Right cardiac atrium (tissue), 5 donors: ENCODE measurements around the gene FTCDNL1. TPM values are rescaled to one million over a fixed set of nuclear protein-coding genes. Genes with fewer than 3 reads are reported as not detected.

Experiments used
- ATAC-seq, 2 donors: fragments of 200-7000 bp; cut with Tn5 transposase; one replicate each; pipeline versions ENCODE4 v1.8.0 to v1.9.1; 2020; ENCODE audit warnings: moderate library complexity in 2 of 2, mild to moderate bottlenecking in 1 of 2
- DNase-seq, 3 donors: peaks; one replicate each; pipeline ENCODE4 v3.0.0-alpha.2; 2020
- H3K27ac ChIP-seq: one replicate; pipeline ENCODE4 v1.5.1; 2013; ENCODE audit warnings: mild to moderate bottlenecking, low read length, control low read depth, moderate library complexity
- H3K27me3 ChIP-seq: one replicate; pipeline ENCODE4 v1.6.1; 2013; ENCODE audit not compliant: control insufficient read depth, insufficient read depth
- H3K4me1 ChIP-seq: one replicate; pipeline ENCODE4 v1.6.1; 2013; ENCODE audit warnings: low read length; ENCODE audit not compliant: control insufficient read depth, insufficient read depth
- H3K4me3 ChIP-seq: one replicate; pipeline ENCODE4 v1.5.1; 2013; ENCODE audit warnings: low read length, control low read depth
- H3K9me3 ChIP-seq: one replicate; pipeline ENCODE4 v1.6.1; 2013; ENCODE audit warnings: low read length; ENCODE audit not compliant: control insufficient read depth
- WGBS: extraction: QIAGEN DNeasy Blood & Tissue Kit; methylation state at CpG from one replicate; pipeline ENCODE4 v1.1.7; 2013; 5-methylcytosine and 5-hydroxymethylcytosine counted together
- intact Hi-C, 4 donors: fragments of 100-400 bp; cut with DNase I; formaldehyde crosslinking; loops; one replicate each; pipeline versions ENCODE4 v1.11.0 to v1.14.0; 2022 to 2023
- polyA plus RNA-seq: library from polyadenylated mRNA; stranded (reverse); fragments of 200-250 nt; gene quantifications from one replicate; pipeline ENCODE4 v1.2.3, GENCODE V29; 2013
- total RNA-seq, 4 donors: library from RNA; stranded (reverse); fragmentation: NEBNext Ultra II Directional; extraction: Animal tissue kit (Norgen Biotek cat#: 25700); gene quantifications; one replicate each; pipeline ENCODE4 v1.2.1, GENCODE V29; 2021
- donor health status: healthy with polysubstance abuse.
- donor health status: DM: no; HTN: yes; CAD: no.
- donor health status: DM: no; HTN: no; CAD: no.
- donor health status: DM: no; HTN: yes; CAD: no; lungs with severe emphysema.
- donor health status: DM: yes; HTN: yes; CAD: no.

Gene FTCDNL1
- total and polyA plus RNA-seq, 5 donors, result 1.7 to 5.0 (median 2.7) TPM

DNA sequence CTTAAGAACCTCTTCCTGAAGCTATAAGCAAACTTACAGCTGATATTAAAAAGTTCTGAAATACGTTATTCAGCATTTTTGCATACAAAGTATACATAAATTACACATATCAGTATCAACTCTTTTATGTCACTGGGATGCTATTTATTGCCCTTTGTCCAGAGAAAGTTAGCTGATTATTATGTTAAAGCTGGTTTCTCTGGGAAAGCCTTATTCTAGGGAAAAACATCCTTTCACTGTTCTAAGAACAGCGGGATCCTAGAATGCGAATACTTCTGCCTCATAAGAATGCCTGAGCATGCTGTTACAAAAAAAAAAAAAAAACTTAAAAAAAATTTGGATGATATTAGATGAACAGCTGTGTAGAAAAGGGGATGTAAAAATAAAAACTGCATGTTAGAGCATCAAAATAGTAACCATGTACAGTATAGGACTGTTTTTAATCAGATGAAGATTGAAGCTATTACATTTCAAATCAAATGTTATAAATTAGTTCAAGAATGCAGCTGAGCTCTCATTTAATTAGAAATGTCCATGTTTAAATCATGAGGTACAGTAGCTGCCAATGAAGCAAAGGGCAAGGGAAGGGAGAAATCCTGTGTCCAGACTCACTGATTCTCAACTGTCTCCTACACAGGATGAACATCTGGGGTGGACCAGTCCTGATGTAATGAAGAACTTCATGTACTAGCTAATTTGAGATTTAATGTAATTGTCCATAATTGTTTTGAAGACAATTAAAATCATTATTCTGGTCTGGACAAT, 8.2 kb downstream of the FTCDNL1 start:
- DNase-seq (no peak), ATAC-seq (no peak)
- intact Hi-C loops, result no loop called here
- no peaks in the 10 kb centered on the region for H3K4me1 ChIP-seq
- no peaks in the 10 kb centered on the region for H3K27me3 ChIP-seq
- no peak overlapping the region for H3K27ac ChIP-seq
- no peaks in the 10 kb centered on the region for H3K9me3 ChIP-seq
- WGBS, result 75% methylated on average over 3 of the region's 3 CpGs
- H3K4me3 ChIP-seq, result no peak overlapping the region

DNA sequence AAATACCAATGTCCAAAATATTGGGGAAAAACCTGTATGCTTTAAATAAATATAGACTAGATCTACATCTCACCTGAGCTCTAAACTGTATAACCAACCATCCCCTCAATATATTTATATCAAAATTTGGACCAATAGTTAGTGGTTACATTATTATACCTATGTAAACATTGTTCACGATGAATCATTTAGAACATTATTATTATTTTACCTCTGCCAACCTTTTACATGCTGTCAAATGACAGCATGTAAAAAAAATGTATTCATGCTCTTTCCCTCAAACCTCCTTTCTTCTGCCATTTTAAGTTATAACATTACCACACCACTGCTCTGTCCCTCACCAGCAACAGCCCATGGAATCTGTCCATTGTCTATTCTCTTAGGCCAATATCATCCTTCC, 9.6 kb downstream of the FTCDNL1 start:
- intact Hi-C loops, result no loop called here
- H3K27me3 ChIP-seq, result no peaks in the 10 kb centered on the region

DNA sequence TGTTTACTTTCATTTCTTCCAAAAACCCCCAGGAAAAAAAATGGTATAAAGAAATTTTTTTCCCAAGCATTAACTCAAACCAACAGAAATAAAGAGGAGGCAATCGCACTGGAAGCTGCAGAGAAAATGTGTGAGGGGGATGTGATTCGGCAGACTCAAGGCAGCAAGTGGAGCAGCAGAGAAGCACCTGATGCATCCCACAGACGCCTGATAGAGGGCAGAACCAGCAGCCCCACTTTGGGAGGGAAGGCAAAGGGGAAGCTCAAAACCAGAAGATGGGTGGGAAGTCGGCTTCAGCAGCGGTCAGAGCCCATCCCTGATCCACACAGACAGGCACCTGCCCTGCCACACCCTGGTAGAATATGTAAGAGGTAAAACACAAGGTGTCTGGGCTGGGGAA, 12.6 kb downstream of the FTCDNL1 start:
- DNase-seq (no peak), ATAC-seq (no peak)
- WGBS, result 65% methylated on average over 5 of the region's 5 CpGs
- no peaks in the 10 kb centered on the region for H3K27me3 ChIP-seq
- no peak overlapping the region for H3K4me3 ChIP-seq
- intact Hi-C loops, result no loop called here
- no peak overlapping the region for H3K27ac ChIP-seq
- H3K9me3 ChIP-seq, result no peaks in the 10 kb centered on the region
- H3K4me1 ChIP-seq, result no peaks in the 10 kb centered on the region

More for the DNA sequence above, 9.6 kb downstream of the FTCDNL1 start:
- DNase-seq (no peak), ATAC-seq (no peak)
- H3K9me3 ChIP-seq, result no peaks in the 10 kb centered on the region
- no peak overlapping the region for H3K27ac ChIP-seq
- WGBS, result 88% methylated on average over 1 of the region's 1 CpG
- H3K4me3 ChIP-seq, result no peak overlapping the region
- H3K4me1 ChIP-seq, result no peaks in the 10 kb centered on the region

DNA sequence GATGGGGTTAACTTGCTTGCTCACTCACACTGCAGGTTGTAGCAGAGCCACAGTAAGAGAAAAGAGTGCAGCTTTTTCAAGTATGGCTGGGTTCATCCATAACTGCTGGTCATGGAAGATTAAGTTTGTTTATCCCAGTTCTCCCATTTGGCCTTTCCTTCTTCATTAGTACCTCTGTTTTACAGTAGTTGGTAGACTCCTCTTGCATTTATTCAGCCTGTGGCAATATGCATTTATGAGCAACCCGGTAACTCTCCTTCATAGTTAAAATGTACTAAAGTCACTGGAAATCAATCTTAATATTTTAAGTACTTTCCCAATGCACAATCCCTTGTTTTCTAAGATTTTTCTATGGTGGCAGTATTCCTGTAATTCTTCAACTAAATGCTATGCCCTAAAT, 14.0 kb downstream of the FTCDNL1 start:
- DNase-seq (no peak), ATAC-seq (no peak)
- Histone ChIP-seq H3K27me3 (no peaks in the 10 kb centered on the region), H3K4me3 (no peak overlapping the region), H3K27ac (no peak overlapping the region), H3K9me3 (no peaks in the 10 kb centered on the region), H3K4me1 (no peaks in the 10 kb centered on the region)
- intact Hi-C loops, result no loop called here
- 91% methylated on average over 1 of the region's 1 CpG for WGBS

DNA sequence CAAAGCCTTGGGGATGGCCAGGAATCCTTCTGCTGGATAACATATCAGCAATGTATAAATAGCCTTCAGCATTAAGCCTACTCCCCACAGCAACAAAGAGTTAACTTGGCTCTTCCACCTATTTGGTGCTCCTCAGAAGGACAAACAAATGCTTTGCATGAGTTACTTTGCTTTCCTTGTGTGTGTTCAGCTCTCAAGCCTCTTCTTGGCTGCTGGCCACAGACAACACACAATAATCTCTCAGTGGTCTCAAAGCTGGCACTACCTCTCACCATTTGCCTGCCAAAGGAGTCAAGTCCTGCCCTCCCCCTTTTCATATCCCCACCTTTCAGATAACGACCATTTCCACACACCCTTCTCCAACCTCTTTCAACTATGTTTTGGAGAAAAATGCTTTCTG, 17.5 kb downstream of the FTCDNL1 start:
- WGBS, result 18% methylated on average over 1 of the region's 1 CpG
- Histone ChIP-seq H3K27ac (no peak overlapping the region), H3K9me3 (no peaks in the 10 kb centered on the region), H3K27me3 (no peaks in the 10 kb centered on the region), H3K4me1 (no peaks in the 10 kb centered on the region), H3K4me3 (no peak overlapping the region)
- DNase-seq (no peak), ATAC-seq (no peak)
- intact Hi-C loops, result no loop called here

DNA sequence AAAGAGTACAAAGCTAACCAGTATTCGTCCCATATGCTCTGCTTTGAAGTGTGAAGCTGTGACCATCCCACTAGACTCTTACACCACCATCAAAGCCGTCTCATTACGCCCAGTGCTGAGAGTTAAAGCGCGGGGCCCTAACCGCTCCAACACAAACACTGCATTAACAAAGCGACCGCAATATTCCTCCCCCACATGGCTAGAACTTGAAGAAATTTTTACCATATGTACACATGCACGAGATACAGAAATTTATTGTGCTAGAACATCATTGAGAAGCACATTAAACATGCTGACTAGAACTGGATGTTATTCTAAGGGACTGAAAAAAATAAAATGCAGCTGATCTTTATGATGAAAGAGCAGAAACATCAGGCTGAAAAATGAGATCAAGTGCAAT, 20.5 kb downstream of the FTCDNL1 start:
- 67% methylated on average over 9 of the region's 9 CpGs for WGBS
- intact Hi-C loops, result no loop called here
- no peak overlapping the region for H3K27ac ChIP-seq

DNA sequence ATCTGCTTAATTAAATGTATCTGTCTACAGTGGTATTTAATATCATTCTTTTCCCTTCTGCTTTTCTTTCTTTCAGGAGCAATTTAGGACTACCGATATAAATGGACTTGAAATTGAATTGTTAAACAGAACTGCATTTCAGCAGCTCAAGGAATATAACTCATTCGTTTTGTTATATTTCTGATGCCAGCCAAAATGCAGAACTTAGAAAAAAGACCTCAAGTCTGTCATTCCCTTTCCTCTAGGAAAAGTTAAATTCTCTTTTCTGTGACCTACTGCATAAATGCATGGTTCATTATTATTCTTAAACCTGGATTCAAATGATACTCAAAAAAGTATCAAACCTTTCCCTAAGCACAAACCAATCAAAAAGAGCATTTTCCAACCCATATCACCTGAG, 21.4 kb downstream of the FTCDNL1 start:
- no peaks in the 10 kb centered on the region for H3K4me1 ChIP-seq
- no peak overlapping the region for H3K27ac ChIP-seq
- H3K27me3 ChIP-seq, result no peaks in the 10 kb centered on the region
- WGBS, result 79% methylated on average over 2 of the region's 2 CpGs
- intact Hi-C loops, result no loop called here
- ATAC-seq (no peak), DNase-seq (no peak)
- no peak overlapping the region for H3K4me3 ChIP-seq
- no peaks in the 10 kb centered on the region for H3K9me3 ChIP-seq

More for the DNA sequence above, 20.5 kb downstream of the FTCDNL1 start:
- Histone ChIP-seq H3K9me3 (no peaks in the 10 kb centered on the region), H3K27me3 (no peaks in the 10 kb centered on the region), H3K4me3 (no peak overlapping the region), H3K4me1 (no peaks in the 10 kb centered on the region)
- no peak for DNase-seq
- no peak for ATAC-seq

DNA sequence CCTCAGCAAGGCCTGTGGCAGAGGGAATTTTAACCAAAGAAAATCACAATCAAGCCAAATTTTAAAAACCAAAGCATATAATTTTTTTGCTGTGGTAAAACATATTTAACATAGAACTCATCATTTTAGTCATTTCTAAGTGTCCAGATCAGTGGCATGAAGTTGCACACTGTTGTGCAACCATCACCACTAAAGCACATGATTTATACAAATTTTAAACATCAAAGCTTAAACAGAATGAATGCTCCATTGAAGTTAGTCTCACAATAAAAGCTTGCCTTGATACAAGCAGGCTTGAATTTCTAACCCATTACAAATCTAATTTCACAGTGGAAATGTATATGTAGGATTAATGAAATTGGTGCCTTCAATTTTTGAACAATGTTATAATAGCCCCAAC, 31.2 kb downstream of the FTCDNL1 start:
- ATAC-seq (no peak), DNase-seq (no peak)
- intact Hi-C loops, result no loop called here
- Histone ChIP-seq H3K9me3 (no peaks in the 10 kb centered on the region), H3K27ac (no peak overlapping the region), H3K27me3 (no peaks in the 10 kb centered on the region), H3K4me1 (no peaks in the 10 kb centered on the region), H3K4me3 (no peak overlapping the region)

DNA sequence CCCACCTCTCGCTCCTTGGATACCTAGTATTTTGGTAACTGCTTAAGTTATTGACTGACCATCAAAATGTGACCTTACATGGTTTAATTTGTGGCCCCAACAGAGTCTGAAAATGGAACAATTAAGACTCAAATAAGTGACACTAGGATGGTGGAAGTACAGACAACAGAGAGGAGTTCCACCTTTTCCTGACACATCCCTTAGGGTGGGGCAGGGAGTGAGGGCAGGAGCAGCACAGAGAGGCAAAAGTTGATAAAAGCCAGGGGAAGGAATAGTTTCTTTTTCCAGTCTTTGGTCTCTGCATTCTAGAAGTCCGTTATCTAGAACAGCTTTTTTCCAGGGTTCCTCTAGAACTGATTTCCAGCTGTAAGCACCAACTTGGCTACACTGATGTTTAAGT, 32.2 kb downstream of the FTCDNL1 start:
- 85% methylated on average over 2 of the region's 2 CpGs for WGBS
- no peak for DNase-seq

DNA sequence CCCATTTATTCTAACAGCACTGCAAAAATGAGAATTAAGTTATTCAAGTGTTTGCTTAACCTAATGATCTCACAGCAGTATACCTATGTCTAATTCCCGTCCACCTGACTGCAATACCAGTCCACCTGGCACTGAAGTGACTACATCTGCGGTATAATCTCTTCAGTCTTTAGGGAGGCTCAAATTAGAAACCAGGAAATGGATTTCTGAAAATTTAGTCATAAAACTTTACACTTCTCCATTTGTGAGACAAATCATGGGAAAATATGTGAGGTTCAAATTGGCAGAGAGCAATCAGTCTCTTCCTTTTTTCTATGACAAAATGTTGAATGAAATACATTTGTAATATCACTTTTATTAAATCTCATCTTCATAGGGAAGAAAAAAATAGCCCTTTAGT, 33.0 kb downstream of the FTCDNL1 start:
- WGBS, result 53% methylated on average over 2 of the region's 2 CpGs
- Histone ChIP-seq H3K27ac (no peak overlapping the region), H3K4me3 (no peak overlapping the region), H3K9me3 (no peaks in the 10 kb centered on the region), H3K27me3 (no peaks in the 10 kb centered on the region), H3K4me1 (no peaks in the 10 kb centered on the region)
- no peak for ATAC-seq
- DNase-seq, result no peak
- intact Hi-C loops, result no loop called here

More for the DNA sequence above, 32.2 kb downstream of the FTCDNL1 start:
- Histone ChIP-seq H3K4me1 (no peaks in the 10 kb centered on the region), H3K27me3 (no peaks in the 10 kb centered on the region), H3K4me3 (no peak overlapping the region), H3K9me3 (no peaks in the 10 kb centered on the region), H3K27ac (no peak overlapping the region)
- intact Hi-C loops, result no loop called here
- no peak for ATAC-seq

DNA sequence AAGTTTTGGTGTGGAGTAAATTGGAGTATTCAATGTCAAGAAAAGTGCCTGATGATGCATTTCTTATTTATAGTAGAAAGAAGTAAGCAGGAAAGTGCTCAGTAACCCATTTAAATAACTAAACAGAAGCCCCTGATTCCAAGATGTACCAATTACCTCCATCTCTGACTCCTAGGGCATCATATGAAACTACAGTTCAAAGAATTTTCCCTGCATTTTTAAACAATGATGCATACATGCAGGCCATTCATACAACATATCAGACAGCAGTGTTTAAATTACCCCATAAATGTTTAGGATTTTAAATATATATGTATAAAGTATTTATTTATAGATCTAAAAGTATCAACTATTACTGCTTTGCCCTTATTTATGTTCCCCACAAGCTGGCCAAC, 36.2 kb downstream of the FTCDNL1 start:
- intact Hi-C loops, result no loop called here
- no peak overlapping the region for H3K4me3 ChIP-seq
- no peak for ATAC-seq

More for the DNA sequence above, 36.2 kb downstream of the FTCDNL1 start:
- H3K27ac ChIP-seq, result no peak overlapping the region
- H3K9me3 ChIP-seq, result no peaks in the 10 kb centered on the region
- H3K4me1 ChIP-seq, result no peaks in the 10 kb centered on the region
- no peak for DNase-seq
- no peaks in the 10 kb centered on the region for H3K27me3 ChIP-seq
